Activated CD4-positive, alpha-beta T cell treated with anti-CD3 and anti-CD28 coated beads, Interleukin-2, amount 10 ng/mL, durations not matched to agents 24 days and 14 days (primary cell): Measurements from ENCODE around the gene BLOC1S3. TPM values are rescaled to one million over a fixed set of nuclear protein-coding genes. Genes with fewer than 3 reads are reported as not detected.
"Not testable (repeated sequence)": the region's sequence is repeated elsewhere in the genome, so short reads cannot be mapped to it uniquely, and the experiment has no call there.

Experiments
- DNase-seq: peaks from one replicate; pipeline ENCODE4 v3.0.0; 2022
- H3K27ac Mint-ChIP-seq: one replicate; pipeline ENCODE4 v1.8.0; 2022; ENCODE audit warnings: mild to moderate bottlenecking, mixed read lengths
- H3K27me3 Mint-ChIP-seq: one replicate; pipeline ENCODE4 v1.8.0; 2022; ENCODE audit warnings: mixed read lengths
- H3K36me3 Mint-ChIP-seq: one replicate; pipeline ENCODE4 v1.8.0; 2022; ENCODE audit warnings: low read depth, mild to moderate bottlenecking, mixed read lengths
- H3K4me1 Mint-ChIP-seq: one replicate; pipeline ENCODE4 v1.8.0; 2021; ENCODE audit warnings: mixed read lengths
- H3K4me3 Mint-ChIP-seq: one replicate; pipeline ENCODE4 v1.8.0; 2022; ENCODE audit warnings: mild to moderate bottlenecking, moderate library complexity, mixed read lengths
- H3K9me3 Mint-ChIP-seq: one replicate; pipeline ENCODE4 v1.8.0; 2021; ENCODE audit warnings: mixed read lengths
- intact Hi-C: fragments of 100-400 bp; cut with micrococcal nuclease; formaldehyde crosslinking; loops from one replicate; pipeline ENCODE4 v1.15.1; 2023
- total RNA-seq: library from RNA; stranded (reverse); gene quantifications from 2 replicates; pipeline ENCODE4 v1.2.3, GENCODE V29; 2022

Gene BLOC1S3
- total RNA-seq, 1 donor from 2014 or later: 10.1 TPM

DNA sequence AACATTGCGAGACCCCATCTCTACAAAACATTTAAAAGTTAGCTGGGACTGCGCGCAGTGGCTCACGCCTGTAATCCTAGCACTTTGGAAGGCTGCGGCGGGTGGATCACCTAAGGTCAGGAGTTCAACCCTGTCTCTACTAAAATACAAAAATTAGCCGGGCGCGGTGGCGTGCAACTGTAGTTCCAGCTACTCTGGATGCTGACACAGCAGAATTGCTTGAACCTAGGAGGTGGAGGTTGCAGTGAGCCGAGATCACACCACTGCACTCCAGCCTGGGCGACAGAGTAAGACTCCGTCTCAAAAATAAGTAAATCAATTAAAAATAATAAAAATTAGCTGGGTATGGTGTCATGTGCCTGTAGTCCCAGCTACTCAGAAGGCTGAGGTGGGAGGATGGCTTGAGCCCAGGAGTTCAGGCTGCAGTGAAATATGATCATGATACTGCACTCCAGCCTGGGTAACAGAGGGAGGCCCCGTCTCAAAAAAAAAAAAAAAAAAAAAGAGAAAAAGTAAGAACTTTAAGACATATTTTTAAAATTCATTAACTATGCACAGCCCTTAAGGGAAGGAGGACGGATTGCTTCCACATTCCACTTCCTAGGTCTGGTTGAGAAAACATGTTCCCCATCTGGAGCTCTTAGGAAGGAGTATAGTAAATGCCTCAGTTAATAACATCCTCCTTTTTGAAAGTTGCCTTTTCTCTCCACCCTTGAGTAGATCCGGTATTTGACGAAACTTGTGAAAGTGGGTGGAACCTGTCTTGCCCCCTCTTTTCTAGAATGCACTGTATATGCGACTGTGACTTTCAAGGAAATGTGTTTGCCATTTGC lies 40.5 kb downstream of the BLOC1S3 start:
- Mint-ChIP-seq H3K4me1 (peaks cover 1% of the 10 kb centered on the region), H3K27me3 (peaks cover 39% of the 10 kb centered on the region), H3K36me3 (no peaks in the 10 kb centered on the region)

DNA sequence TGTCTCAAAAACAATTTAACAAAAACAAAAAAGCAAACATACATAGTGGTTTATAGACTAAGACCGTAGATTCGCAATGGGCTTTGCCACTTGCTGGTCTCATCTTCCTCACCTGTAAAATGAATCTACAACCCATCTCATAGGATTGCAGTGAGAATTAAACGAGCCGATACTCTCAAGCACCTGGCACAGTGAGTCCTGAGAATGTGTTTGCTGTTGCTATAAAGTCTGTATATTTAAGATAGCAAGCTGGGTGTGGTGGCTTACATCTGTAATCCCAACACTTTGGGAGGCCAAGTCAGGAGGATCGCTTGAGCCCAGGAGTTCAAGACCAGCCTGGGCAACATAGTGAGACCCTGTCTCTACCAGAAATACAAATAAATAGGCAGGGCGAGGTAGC lies 44.1 kb downstream of the BLOC1S3 start:
- Mint-ChIP-seq H3K27ac (no peak overlapping the region), H3K9me3 (no peaks in the 10 kb centered on the region), H3K36me3 (no peaks in the 10 kb centered on the region), H3K4me1 (no peaks in the 10 kb centered on the region), H3K4me3 (no peak overlapping the region), H3K27me3 (peaks cover 17% of the 10 kb centered on the region)
- DNase-seq: no peak
- intact Hi-C loops: no loop called here

More for the DNA sequence above, 40.5 kb downstream of the BLOC1S3 start:
- Mint-ChIP-seq H3K27ac (no peak overlapping the region), H3K9me3 (no peaks in the 10 kb centered on the region), H3K4me3 (no peak overlapping the region)
- intact Hi-C loops: no loop called here
- no peak for DNase-seq

DNA sequence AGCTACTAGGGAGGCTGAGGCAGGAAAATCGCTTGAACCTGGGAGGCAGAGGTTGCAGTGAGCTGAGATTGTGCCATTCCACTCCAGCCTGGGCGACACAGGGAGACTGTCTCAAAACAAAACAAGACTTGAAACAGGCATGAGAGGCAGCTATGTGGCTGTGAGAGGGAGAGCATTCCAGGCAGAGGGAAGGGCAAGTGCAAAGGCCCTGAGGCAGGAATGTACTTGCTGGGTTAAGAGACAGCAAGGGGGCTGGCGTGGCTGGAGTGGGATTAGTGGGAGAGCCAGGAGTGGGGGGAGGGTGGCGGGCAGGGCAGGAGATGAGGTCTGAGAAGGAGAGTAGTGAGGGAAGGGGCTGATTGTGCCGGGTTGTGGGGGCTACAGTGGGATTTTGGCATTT lies 45.3 kb downstream of the BLOC1S3 start:
- Mint-ChIP-seq H3K9me3 (no peaks in the 10 kb centered on the region), H3K4me3 (no peak overlapping the region), H3K27ac (no peak overlapping the region), H3K4me1 (no peaks in the 10 kb centered on the region), H3K36me3 (no peaks in the 10 kb centered on the region), H3K27me3 (peaks cover 8% of the 10 kb centered on the region)
- no peak for DNase-seq
- intact Hi-C loops: no loop called here

- H3K36me3 Mint-ChIP-seq: no peaks in the 10 kb centered on the region
- no peak for DNase-seq
- H3K4me3 Mint-ChIP-seq: no peak overlapping the region
- no peaks in the 10 kb centered on the region for H3K9me3 Mint-ChIP-seq
- peaks cover 8% of the 10 kb centered on the region for H3K27me3 Mint-ChIP-seq
- intact Hi-C loops: no loop called here
- no peaks in the 10 kb centered on the region for H3K4me1 Mint-ChIP-seq
- no peak overlapping the region for H3K27ac Mint-ChIP-seq
Observed at GRCh38 chr19:45224645-45225044, 46.1 kb downstream of the BLOC1S3 start.

- H3K4me1 Mint-ChIP-seq, H3K9me3 Mint-ChIP-seq, H3K27me3 Mint-ChIP-seq, DNase-seq, H3K27ac Mint-ChIP-seq, H3K36me3 Mint-ChIP-seq, intact Hi-C loops, H3K4me3 Mint-ChIP-seq: not testable (repeated sequence)
Observed at GRCh38 chr19:45229056-45229455, 50.5 kb downstream of the BLOC1S3 start.

Other genes starting within 250 kb of the BLOC1S3 start
- gene APOC4, start 236.5 kb upstream of the BLOC1S3 start, total RNA-seq: not detected in 2 replicates
- not detected in 2 replicates for gene APOC2, start 232.7 kb upstream of the BLOC1S3 start, total RNA-seq
- gene CLPTM1, start 223.4 kb upstream of the BLOC1S3 start, total RNA-seq: 71.7 and 76.6 TPM in 2 replicates
- 67.6 and 72.7 TPM in 2 replicates for gene RELB, start 177.3 kb upstream of the BLOC1S3 start, total RNA-seq
- gene CLASRP, start 139.7 kb upstream of the BLOC1S3 start, total RNA-seq: 107 and 111 TPM in 2 replicates
- gene ZNF296, start 102.3 kb upstream of the BLOC1S3 start, total RNA-seq: 4.7 and 5.3 TPM in 2 replicates
- 51.5 and 54.3 TPM in 2 replicates for gene GEMIN7, start 99.5 kb upstream of the BLOC1S3 start, total RNA-seq
- 20.3 and 21.8 TPM in 2 replicates for gene PPP1R37, start 85.6 kb upstream of the BLOC1S3 start, total RNA-seq
- 0.16 and 0.28 TPM in 2 replicates for gene NKPD1, start 17.8 kb upstream of the BLOC1S3 start, total RNA-seq
- 24.7 and 28.5 TPM in 2 replicates for gene TRAPPC6A, start 547 bp upstream of the BLOC1S3 start, total RNA-seq
- not detected in 2 replicates for gene EXOC3L2, start 66.6 kb downstream of the BLOC1S3 start, total RNA-seq
- gene MARK4, start 72.5 kb downstream of the BLOC1S3 start, total RNA-seq: 26.1 and 29.0 TPM in 2 replicates
- gene CKM, start 144.1 kb downstream of the BLOC1S3 start, total RNA-seq: not detected in 2 replicates
- gene KLC3, start 162.0 kb downstream of the BLOC1S3 start, total RNA-seq: not detected in 2 replicates
- 30.9 and 33.6 TPM in 2 replicates for gene ERCC2, start 191.8 kb downstream of the BLOC1S3 start, total RNA-seq
- 12.7 and 13.4 TPM in 2 replicates for gene PPP1R13L, start 226.3 kb downstream of the BLOC1S3 start, total RNA-seq
- 25.3 and 26.5 TPM in 2 replicates for gene POLR1G, start 227.9 kb downstream of the BLOC1S3 start, total RNA-seq
- 123 and 124 TPM in 2 replicates for gene ERCC1, start 245.1 kb downstream of the BLOC1S3 start, total RNA-seq